HEK293 (cell line): ENCODE results near the gene LAYN.

Source experiments
- GLI4 ChIP-seq: fragments of 450-650 bp; formaldehyde crosslinking; IDR thresholded peaks from 2 replicates; pipeline ENCODE4 v1.5.1; 2016; ENCODE audit warnings: missing biosample characterization, missing genetic modification characterization
- HOXA7 ChIP-seq: sonication (generic); formaldehyde crosslinking; IDR thresholded peaks from 2 replicates; pipeline ENCODE4 v1.8.1; 2022; ENCODE audit warnings: missing genetic modification reagents, borderline replicate concordance
- KLF9 ChIP-seq: fragments of 450-650 bp; formaldehyde crosslinking; IDR thresholded peaks from 2 replicates; pipeline ENCODE4 v1.5.1; 2016; ENCODE audit warnings: missing biosample characterization, missing genetic modification characterization, low read depth
- TCF7L2 ChIP-seq: IDR thresholded peaks from 2 replicates; pipeline ENCODE4 v1.6.1; 2011; ENCODE audit warnings: low read depth, mild to moderate bottlenecking, inconsistent platforms, low read length, moderate library complexity, borderline replicate concordance
- ZNF121 ChIP-seq: fragments of 450-650 bp; formaldehyde crosslinking; IDR thresholded peaks from 2 replicates; pipeline ENCODE4 v1.5.1; 2016; ENCODE audit warnings: missing biosample characterization, missing genetic modification characterization
- ZNF514 ChIP-seq: fragments of 450-650 bp; formaldehyde crosslinking; IDR thresholded peaks from 2 replicates; pipeline ENCODE4 v1.5.1; 2016; ENCODE audit warnings: missing biosample characterization, missing genetic modification characterization
- ZNF76 ChIP-seq: fragments of 450-650 bp; formaldehyde crosslinking; IDR thresholded peaks from 2 replicates; pipeline ENCODE4; 2016; ENCODE audit warnings: low read depth, missing biosample characterization, missing genetic modification characterization, borderline replicate concordance
- TF ChIP-seq, protein P1 (sequence below): fragments of 450-650 bp; formaldehyde crosslinking; IDR thresholded peaks from 2 replicates; pipeline ENCODE4 v1.5.1; 2016; ENCODE audit warnings: missing biosample characterization, missing genetic modification characterization
- TF ChIP-seq, protein P2 (sequence below): fragments of 450-650 bp; formaldehyde crosslinking; IDR thresholded peaks from 2 replicates; pipeline ENCODE4 v1.5.1; 2016; ENCODE audit warnings: missing biosample characterization, missing genetic modification characterization
- TF ChIP-seq, protein P3 (sequence below): IDR thresholded peaks from 2 replicates; pipeline ENCODE4 v1.6.1; 2011; ENCODE audit warnings: mild to moderate bottlenecking, low read depth, low read length, borderline replicate concordance
- TF ChIP-seq, protein P4 (sequence below): fragments of 450-650 bp; formaldehyde crosslinking; IDR thresholded peaks from 2 replicates; pipeline ENCODE4 v1.5.1; 2017; ENCODE audit warnings: missing biosample characterization, missing genetic modification characterization
- TF ChIP-seq, protein P5 (sequence below): fragments of 450-650 bp; IDR thresholded peaks from 2 replicates; pipeline ENCODE4 v1.5.1; 2018; ENCODE audit warnings: missing biosample characterization, missing genetic modification characterization

DNA sequence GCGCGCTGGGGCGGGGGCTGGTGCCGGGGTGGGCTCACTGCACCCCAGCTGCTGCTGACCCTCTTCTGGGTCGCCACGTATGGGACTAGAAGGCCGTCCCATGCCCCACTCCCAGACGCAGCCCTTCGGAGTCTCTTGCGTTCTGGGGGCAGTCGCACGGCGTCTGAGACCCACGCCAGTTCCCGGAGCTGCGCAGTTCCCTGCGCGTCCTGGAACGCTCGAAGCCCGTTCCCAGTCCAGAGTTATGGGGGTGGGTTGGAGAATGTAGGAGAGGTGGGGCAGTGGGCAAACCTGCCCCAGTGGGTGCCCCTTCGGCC is 375 bp downstream of the LAYN start:
- TF ChIP-seq GLI4 (no peak), KLF9 (tag by site-specific recombination) (no peak), HOXA7 (CRISPR knock-in tag) (no peak), ZNF76 (tag by site-specific recombination) (no peak), TCF7L2 (no peak), ZNF121 (tag by site-specific recombination) (no peak), ZNF514 (no peak)
- TF ChIP-seq, protein P1, sequence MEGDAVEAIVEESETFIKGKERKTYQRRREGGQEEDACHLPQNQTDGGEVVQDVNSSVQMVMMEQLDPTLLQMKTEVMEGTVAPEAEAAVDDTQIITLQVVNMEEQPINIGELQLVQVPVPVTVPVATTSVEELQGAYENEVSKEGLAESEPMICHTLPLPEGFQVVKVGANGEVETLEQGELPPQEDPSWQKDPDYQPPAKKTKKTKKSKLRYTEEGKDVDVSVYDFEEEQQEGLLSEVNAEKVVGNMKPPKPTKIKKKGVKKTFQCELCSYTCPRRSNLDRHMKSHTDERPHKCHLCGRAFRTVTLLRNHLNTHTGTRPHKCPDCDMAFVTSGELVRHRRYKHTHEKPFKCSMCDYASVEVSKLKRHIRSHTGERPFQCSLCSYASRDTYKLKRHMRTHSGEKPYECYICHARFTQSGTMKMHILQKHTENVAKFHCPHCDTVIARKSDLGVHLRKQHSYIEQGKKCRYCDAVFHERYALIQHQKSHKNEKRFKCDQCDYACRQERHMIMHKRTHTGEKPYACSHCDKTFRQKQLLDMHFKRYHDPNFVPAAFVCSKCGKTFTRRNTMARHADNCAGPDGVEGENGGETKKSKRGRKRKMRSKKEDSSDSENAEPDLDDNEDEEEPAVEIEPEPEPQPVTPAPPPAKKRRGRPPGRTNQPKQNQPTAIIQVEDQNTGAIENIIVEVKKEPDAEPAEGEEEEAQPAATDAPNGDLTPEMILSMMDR (tag by site-specific recombination) = 0 out of 2 replicates have a peak, but pooled peaks have one; percentile 0
- TF ChIP-seq, protein P2, sequence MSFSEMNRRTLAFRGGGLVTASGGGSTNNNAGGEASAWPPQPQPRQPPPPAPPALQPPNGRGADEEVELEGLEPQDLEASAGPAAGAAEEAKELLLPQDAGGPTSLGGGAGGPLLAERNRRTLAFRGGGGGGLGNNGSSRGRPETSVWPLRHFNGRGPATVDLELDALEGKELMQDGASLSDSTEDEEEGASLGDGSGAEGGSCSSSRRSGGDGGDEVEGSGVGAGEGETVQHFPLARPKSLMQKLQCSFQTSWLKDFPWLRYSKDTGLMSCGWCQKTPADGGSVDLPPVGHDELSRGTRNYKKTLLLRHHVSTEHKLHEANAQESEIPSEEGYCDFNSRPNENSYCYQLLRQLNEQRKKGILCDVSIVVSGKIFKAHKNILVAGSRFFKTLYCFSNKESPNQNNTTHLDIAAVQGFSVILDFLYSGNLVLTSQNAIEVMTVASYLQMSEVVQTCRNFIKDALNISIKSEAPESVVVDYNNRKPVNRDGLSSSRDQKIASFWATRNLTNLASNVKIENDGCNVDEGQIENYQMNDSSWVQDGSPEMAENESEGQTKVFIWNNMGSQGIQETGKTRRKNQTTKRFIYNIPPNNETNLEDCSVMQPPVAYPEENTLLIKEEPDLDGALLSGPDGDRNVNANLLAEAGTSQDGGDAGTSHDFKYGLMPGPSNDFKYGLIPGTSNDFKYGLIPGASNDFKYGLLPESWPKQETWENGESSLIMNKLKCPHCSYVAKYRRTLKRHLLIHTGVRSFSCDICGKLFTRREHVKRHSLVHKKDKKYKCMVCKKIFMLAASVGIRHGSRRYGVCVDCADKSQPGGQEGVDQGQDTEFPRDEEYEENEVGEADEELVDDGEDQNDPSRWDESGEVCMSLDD (tag by site-specific recombination) = no peak
- TF ChIP-seq, protein P3, sequence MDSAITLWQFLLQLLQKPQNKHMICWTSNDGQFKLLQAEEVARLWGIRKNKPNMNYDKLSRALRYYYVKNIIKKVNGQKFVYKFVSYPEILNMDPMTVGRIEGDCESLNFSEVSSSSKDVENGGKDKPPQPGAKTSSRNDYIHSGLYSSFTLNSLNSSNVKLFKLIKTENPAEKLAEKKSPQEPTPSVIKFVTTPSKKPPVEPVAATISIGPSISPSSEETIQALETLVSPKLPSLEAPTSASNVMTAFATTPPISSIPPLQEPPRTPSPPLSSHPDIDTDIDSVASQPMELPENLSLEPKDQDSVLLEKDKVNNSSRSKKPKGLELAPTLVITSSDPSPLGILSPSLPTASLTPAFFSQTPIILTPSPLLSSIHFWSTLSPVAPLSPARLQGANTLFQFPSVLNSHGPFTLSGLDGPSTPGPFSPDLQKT = no peak
- TF ChIP-seq, protein P4, sequence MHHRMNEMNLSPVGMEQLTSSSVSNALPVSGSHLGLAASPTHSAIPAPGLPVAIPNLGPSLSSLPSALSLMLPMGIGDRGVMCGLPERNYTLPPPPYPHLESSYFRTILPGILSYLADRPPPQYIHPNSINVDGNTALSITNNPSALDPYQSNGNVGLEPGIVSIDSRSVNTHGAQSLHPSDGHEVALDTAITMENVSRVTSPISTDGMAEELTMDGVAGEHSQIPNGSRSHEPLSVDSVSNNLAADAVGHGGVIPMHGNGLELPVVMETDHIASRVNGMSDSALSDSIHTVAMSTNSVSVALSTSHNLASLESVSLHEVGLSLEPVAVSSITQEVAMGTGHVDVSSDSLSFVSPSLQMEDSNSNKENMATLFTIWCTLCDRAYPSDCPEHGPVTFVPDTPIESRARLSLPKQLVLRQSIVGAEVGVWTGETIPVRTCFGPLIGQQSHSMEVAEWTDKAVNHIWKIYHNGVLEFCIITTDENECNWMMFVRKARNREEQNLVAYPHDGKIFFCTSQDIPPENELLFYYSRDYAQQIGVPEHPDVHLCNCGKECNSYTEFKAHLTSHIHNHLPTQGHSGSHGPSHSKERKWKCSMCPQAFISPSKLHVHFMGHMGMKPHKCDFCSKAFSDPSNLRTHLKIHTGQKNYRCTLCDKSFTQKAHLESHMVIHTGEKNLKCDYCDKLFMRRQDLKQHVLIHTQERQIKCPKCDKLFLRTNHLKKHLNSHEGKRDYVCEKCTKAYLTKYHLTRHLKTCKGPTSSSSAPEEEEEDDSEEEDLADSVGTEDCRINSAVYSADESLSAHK (tag by site-specific recombination) = no peak
- TF ChIP-seq, protein P5, sequence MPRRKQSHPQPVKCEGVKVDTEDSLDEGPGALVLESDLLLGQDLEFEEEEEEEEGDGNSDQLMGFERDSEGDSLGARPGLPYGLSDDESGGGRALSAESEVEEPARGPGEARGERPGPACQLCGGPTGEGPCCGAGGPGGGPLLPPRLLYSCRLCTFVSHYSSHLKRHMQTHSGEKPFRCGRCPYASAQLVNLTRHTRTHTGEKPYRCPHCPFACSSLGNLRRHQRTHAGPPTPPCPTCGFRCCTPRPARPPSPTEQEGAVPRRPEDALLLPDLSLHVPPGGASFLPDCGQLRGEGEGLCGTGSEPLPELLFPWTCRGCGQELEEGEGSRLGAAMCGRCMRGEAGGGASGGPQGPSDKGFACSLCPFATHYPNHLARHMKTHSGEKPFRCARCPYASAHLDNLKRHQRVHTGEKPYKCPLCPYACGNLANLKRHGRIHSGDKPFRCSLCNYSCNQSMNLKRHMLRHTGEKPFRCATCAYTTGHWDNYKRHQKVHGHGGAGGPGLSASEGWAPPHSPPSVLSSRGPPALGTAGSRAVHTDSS (tag by site-specific recombination) = no peak
